HG03280 (cell line): ENCODE measurements around the gene EPB41L5.
"Not testable (repeated sequence)": the region's sequence is repeated elsewhere in the genome, so short reads cannot be mapped to it uniquely, and the experiment has no call there.

Experiments used
- ATAC-seq: cut with Tn5 transposase; IDR thresholded peaks from one replicate; pipeline ENCODE4 v1.9.1; 2021; ENCODE audit warnings: mild to moderate bottlenecking, moderate library complexity; ENCODE audit not compliant: unreplicated experiment

The EPB41L5 gene

GRCh38 chr2:120012771-120013596, at the start of gene EPB41L5:
EPB41L5 (plus strand) TSS chr2:120013077; CDS start chr2:120019085, 6,008 bp downstream.
- peak; percentile 97 for ATAC-seq

DNA sequence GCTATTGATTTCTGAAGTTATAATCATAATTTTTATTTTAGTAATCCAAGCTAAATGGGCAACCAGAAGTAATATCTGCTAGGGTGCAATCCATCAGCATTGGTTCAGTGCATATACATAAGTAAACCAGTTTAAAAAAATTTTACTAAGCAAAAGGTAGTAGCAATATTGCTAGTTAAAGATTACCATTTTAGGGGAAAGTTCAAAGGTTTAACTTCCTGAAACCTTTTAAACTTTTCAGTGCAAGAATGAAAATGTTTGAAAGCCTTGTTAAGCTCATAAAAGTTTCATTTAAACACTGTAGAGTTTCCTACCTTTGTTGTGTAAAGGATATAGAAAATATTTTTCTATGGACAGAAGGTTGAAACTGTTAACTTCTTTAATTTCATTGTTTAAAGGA, 31.0 kb upstream of the EPB41L5 start:
- no peak for ATAC-seq

- no peak for ATAC-seq
These were observed 30.4 kb upstream of the EPB41L5 start for GRCh38 chr2:119982506-119982905.

GRCh38 chr2:119983108-119983507, 29.8 kb upstream of the EPB41L5 start:
- no peak for ATAC-seq

GRCh38 chr2:119996148-119996547, 16.7 kb upstream of the EPB41L5 start:
- no peak for ATAC-seq

DNA sequence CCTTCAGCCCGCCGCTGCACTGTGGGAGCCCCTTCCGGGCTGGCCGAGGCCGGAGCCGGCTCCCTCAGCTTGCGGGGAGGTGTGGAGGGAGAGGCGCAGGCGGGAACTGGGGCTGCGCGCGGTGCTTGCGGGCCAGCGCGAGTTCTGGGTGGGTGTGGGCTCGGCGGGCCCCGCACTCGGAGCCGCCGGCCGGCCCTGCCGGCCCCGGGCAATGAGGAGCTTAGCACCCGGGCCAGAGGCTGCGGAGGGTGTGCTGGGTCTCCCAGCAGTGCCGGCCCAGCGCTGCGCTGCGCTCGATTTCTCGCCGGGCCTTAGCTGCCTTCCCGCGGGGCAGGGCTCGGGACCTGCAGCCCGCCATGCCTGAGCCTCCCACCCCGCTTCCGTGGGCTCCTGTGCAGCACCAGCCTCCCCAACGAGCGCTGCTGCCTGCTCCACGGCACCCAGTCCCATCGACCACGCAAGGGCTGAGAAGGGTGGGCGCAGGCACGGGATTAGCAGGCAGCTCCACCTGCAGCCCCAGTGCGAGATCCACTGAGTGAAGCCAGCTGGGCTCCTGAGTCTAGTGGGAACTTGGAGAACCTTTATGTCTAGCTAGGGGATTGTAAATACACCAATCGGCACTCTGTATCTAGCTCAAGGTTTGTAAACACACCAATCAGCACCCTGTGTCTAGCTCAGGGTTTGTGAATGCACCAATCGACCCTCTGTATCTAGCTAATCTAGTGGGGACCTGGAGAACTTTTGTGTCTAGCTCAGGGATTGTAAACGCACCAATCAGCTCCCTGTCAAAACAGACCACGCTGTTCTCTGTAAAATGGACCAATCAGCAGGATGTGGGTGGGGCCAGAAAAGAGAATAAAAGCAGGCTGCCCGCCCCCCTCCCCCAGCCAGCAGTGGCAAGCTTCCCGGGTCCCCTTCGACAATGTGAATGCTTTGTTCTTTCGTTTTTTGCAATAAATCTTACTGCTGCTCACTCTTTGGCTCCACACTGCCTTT, 15.7 kb upstream of the EPB41L5 start:
- not testable (repeated sequence) for ATAC-seq

- ATAC-seq, result no peak
These were observed 11.4 kb upstream of the EPB41L5 start for GRCh38 chr2:120001471-120001870.

DNA sequence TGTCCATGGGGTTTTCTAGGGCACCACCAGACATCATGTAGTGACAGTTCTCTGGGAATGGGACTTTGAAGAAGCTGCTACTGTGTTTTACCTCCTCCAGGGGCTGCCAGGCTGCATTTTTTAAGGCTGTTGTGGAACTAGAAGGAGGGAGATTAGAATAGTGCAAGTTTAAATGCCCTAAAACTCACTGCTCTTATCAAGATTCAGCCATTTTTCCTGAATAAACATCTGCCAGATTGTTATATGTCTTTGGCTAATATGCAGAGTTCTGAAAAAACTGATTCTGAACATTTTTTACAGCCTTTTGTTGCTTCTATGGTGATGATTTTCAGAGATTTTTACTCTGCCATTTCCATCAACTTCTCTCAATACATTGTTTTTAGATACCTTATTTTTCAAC, 8.6 kb upstream of the EPB41L5 start:
- ATAC-seq, result no peak

- ATAC-seq, result peak; percentile 72
These were observed 6.9 kb upstream of the EPB41L5 start for GRCh38 chr2:120005834-120006521.

- ATAC-seq, result no peak
These were observed 5.0 kb upstream of the EPB41L5 start for GRCh38 chr2:120007851-120008250.

GRCh38 chr2:120012363-120012762, 514 bp upstream of the EPB41L5 start:
- no peak for ATAC-seq

- ATAC-seq, result no peak
These were observed 833 bp downstream of the EPB41L5 start for GRCh38 chr2:120013597-120014223.

DNA sequence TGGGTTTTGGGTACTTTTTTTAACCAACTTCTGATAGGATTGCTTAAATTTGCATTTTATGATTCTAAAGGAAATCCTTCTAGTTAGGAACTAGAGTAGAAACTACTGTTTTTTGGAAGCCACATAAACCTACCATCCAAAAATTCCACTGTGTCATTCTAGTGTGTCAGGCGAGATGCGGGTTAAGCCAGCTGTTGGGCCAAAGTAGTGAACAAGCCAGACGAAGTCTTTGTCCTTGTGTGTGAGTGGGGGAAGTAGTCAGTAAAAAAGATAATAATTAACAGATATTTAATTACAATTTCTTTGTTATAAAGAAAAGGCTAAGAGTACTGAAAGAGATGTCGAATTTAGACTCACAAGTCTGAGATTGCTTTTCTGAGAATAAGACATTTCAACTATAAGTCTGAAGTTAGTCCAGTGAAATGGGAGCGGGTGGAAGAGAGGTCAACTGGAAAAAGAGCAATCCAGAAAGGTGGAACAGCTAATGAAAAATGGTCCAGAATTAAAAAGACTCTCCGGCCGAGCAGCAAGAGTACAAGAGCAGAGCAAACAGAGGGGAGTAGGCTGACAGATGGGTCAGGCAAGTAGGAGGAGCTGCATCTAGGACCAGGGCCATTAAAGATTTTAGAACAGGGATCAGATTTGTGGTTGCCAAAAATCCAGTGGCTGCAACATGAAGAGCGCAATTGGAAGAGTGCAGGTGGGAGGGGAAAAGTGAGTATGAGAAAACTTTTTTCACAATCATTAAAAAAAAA, 1.5 kb downstream of the EPB41L5 start:
- no peak for ATAC-seq

- no peak for ATAC-seq
These were observed 3.9 kb downstream of the EPB41L5 start for GRCh38 chr2:120016800-120017199.

DNA sequence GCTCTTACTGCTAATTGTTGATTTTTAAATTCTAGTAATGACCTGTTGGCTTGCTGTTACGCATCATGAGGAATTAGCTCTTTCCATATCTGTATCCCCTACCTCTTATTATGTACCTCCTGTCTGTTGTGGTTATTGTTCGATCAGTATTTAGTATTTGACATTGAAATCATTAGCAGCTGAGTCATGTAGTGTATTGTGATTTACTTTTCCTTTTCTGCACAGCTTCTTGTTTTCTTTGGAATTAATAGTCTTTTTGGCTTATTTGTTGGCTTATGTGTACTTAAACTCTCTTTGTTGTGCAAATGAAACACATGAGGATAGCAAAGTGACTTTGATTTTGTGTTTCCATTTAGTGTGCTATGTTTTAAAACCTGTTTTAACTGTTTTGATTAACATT, 4.3 kb downstream of the EPB41L5 start:
- ATAC-seq, result no peak

GRCh38 chr2:120018549-120018948, 5.7 kb downstream of the EPB41L5 start:
- no peak for ATAC-seq

DNA sequence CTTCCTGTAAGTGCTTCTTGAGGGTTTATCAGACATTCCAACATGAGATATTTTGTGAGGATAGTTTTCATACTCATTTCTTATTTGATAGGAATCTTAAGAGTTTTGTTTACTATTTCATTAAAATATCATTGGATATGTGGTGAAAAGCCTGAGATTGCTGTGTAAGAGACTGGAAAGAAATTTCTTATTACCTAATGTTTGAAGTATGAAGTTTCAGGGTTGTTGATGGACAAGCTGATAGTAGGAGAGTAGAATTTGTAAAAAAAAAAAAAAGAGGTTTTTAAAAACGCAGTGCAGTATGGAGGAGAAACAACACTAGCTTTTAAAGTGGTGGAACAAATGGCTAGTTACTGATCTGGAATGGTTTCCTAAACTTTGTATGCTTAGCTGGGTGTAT, 7.7 kb downstream of the EPB41L5 start:
- no peak for ATAC-seq

DNA sequence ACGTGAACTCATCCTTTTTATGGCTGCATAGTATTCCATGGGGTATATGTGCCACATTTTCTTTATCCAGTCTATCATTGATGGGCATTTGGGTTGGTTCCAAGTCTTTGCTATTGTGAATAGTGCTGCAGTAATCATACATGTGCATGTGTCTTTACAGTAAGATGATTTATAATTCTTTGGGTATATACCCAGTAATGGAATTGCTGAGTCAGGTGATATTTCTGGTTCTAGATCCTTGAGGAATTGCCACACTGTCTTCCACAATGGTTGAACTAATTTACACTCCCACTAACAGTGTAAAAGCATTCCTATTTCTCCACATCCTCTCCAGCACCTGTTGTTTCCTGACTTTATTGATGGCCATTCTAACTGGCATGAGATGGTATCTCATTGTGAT, 9.6 kb downstream of the EPB41L5 start:
- ATAC-seq, result not testable (repeated sequence)

DNA sequence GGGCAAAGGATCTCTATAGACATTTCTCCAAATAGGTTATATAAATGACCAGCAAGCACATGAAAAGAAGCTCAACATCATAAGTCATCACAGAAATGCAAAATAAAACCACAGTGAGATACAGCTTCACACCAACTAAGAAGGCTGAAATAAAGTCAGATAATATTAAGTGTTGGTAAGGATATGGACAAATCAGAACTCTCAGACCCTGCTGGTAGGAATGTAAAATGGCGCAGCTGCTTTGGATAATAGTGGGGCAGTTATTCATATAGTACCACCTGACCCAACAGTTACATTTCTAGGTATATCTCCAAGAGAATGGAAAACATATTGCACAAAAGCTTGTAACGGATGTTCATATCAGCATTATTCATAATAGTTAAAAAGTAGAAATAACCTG, 14.0 kb downstream of the EPB41L5 start:
- ATAC-seq, result no peak

DNA sequence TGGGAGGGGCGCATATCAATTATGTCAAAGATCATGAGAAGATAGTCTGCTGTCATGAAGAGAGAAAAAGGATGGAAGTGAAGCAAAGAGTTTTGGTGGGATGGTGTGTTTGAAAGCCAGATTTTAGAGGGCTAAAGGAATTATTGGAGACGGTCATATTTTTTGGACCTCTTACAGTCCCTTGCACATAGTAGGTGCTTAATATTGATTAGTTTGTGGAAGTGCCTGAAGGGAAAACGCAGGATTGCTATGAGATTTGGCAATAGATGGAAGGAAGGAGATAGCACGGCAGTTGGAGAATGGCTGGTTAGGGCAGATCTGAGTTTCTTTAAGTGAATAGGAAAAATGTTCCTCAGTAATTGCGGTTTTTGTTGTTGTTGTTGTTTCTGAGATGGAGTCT, 15.9 kb downstream of the EPB41L5 start:
- no peak for ATAC-seq
